GM10248 (cell line): ENCODE data around the gene YWHAG.
A peak's percentile ranks its signal among the peaks of the same experiment; 100 is the strongest.
"Not testable (repeated sequence)": the region's sequence is repeated elsewhere in the genome, so short reads cannot be mapped to it uniquely, and the experiment has no call there.

ENCODE experiments used
- CTCF ChIA-PET: fragments of 300-600 bp; sonication (Branson Sonifier 250); formaldehyde crosslinking; extraction: SDS; loops from one replicate; lab custom pipeline; 2021; ENCODE audit warnings: antibody characterized with exemption; lab: Yijun Ruan, JAX
- POLR2A ChIA-PET: fragments of 350-650 bp; sonication (Branson Sonifier 250); formaldehyde crosslinking; extraction: SDS; loops from one replicate; lab custom pipeline; 2020; ENCODE audit warnings: antibody characterized with exemption; lab: Yijun Ruan, JAX
- DNase-seq: peaks from one replicate; pipeline ENCODE4 v3.0.0; 2012; ENCODE audit errors: extremely low spot score
- TF ChIP-seq, protein P1 (sequence below): IDR thresholded peaks from 2 replicates; pipeline ENCODE4 v1.5.1; 2012; ENCODE audit warnings: mild to moderate bottlenecking, low read depth; ENCODE audit errors: extremely low read depth, missing control alignments, control extremely low read depth

YWHAG gene

DNA sequence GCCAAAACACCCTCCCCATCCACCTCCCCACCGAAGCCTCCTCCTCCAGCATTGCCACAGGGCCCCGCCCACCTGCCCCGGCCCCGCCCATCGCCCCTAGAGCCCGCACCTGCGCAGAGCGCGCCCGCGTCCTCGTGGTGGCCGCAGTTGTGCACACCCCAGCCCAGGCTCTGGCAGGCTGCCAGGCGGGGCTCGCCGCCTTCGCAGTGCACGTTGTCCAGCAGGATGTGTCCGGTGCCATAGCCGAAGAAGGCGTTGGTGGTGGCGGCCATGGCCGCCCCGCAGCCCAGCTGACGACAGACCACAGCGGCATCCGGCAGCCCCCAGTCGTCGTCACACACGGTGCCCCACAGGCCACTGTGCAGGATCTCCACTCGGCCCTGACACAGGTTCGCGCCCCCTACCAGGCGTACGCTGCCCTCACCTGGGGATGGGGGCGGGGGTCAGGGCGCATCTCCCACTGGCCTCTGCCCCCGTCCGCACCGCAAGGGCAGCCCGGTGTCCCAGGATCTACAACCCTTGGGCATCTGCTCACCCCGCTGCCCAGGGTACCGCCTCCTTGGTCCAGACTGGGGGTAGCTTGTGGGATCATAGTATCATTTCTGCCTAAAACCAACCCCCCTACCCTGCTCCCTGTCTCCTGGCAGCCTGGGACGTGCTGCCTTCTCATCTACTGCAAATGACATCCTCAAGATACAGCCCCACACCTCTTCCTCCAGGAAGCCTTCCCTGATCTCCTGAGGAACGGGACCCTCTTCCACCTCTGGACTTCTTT lies 38.8 kb upstream of the YWHAG start:
- DNase-seq, result peak; percentile 89
- CTCF ChIA-PET, result no interaction called here
- POLR2A ChIA-PET, result no interaction called here
- TF ChIP-seq, protein P1, sequence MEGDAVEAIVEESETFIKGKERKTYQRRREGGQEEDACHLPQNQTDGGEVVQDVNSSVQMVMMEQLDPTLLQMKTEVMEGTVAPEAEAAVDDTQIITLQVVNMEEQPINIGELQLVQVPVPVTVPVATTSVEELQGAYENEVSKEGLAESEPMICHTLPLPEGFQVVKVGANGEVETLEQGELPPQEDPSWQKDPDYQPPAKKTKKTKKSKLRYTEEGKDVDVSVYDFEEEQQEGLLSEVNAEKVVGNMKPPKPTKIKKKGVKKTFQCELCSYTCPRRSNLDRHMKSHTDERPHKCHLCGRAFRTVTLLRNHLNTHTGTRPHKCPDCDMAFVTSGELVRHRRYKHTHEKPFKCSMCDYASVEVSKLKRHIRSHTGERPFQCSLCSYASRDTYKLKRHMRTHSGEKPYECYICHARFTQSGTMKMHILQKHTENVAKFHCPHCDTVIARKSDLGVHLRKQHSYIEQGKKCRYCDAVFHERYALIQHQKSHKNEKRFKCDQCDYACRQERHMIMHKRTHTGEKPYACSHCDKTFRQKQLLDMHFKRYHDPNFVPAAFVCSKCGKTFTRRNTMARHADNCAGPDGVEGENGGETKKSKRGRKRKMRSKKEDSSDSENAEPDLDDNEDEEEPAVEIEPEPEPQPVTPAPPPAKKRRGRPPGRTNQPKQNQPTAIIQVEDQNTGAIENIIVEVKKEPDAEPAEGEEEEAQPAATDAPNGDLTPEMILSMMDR, result no peak

DNA sequence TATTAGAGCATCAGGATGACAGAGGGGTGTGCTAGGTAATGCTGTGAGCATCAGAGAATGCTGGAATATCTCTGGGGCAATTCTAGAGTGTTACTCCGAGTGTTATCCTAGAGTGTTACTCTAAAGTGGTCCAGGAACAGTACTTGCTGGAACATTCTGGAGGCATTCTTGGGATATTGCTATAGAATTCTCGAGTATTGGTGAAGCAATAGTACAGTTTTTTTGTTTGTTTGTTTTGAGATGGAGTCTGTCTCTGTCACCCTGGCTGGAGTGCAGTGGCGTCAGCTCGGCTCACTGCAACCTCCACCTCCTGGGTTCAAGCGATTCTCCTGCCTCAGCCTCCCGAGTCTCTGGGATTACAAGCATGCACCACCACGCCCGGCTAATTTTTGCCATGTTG lies 38.1 kb upstream of the YWHAG start:
- DNase-seq, result no peak
- ChIA-PET CTCF (no interaction called here), POLR2A (no interaction called here)
- TF ChIP-seq, protein P1, result no peak

DNA sequence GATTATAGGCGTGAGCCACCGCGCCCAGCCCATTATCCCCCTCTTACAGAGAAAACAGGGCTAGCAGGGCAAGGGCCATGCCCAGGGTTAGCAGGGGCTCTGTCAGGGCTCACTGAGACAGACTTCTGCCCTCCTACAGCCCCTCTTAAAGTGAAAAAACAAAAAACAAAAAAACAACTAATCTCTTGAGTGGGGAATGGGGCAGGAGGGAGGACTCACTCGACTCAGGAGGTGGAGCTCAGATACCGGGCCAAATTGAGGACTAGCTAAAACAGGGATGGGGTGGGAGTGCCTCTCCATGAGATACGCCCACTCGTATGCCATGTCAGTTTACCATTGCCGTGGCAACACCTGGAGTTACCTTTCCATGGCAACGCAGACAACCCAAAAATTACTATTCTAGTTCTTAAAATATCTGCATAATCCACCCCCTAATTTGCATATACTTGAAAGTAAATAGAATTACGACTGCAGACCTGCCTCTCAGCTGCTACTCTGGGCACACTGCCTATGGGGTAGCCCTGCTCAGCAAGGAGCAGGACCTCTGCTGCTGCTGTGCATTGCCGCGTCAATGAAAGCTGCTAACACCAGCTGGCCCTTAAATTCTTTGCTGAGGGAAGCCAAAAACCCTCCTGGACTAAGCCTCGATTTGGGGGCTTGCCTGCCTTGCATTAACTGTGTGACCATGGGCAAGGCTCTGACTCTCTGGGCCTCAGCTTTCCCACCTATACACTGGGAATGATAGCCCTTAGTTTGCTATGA lies 37.4 kb upstream of the YWHAG start:
- ChIA-PET CTCF (interaction anchor here (1.0 kb wide), 1 partner anchor 82 kb away, joined by 4 read pairs; no protein-coding TSS in a partner anchor), POLR2A (no interaction called here)
- TF ChIP-seq, protein P1, result no peak
- DNase-seq, result no peak

DNA sequence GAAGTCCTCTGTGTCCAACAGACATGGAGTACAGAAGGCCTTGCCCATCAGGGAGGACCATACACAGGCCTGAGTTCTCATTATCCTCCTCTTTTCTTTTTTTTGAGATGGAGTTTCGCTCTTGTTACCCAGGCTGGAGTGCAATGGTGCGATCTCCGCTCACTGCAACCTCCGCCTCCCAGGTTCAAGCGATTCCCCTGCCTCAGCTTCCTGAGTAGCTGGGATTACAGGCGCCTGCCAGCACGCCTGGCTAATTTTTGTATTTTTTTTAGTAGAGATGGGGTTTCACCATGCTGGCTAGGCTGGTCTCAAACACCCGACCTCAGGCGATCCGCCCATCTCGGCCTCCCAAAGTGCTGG lies 36.8 kb upstream of the YWHAG start:
- DNase-seq, POLR2A ChIA-PET: not testable (repeated sequence)
- CTCF ChIA-PET, result interaction anchor here (1.0 kb wide), 1 partner anchor 82 kb away, joined by 4 read pairs; no protein-coding TSS in a partner anchor

GRCh38 chr7:76394957-76395356 lies 36.2 kb upstream of the YWHAG start:
- TF ChIP-seq, protein P1, result no peak
- DNase-seq, result no peak
- ChIA-PET POLR2A (no interaction called here), CTCF (interaction anchor here (0.9 to 1.2 kb wide), 2 partner anchors 13 to 35 kb away, joined by 3 read pairs; no protein-coding TSS in a partner anchor)

- CTCF ChIA-PET, result interaction anchor here (1.2 kb wide), 1 partner anchor 39 kb away, joined by 3 read pairs; no protein-coding TSS in a partner anchor
- DNase-seq, result peak; percentile 99
- TF ChIP-seq, protein P1, result no peak
- POLR2A ChIA-PET, result interaction anchor here (0.7 kb wide), 1 partner anchor 29 kb away, joined by 3 read pairs; no protein-coding TSS in a partner anchor
Observed at GRCh38 chr7:76393116-76394031, 34.6 kb upstream of the YWHAG start.
